HepG2 (cell line): ENCODE data around the gene CAMTA1.

Source experiments
- ATF7 ChIP-seq, 2 experiments: fragments of 450-650 bp in 1 of 2; sonication (generic) in 1 of 2; formaldehyde crosslinking in 1 of 2; IDR thresholded peaks; 2 replicates each; pipeline versions ENCODE4 v1.4.0 to v1.6.1; 2016 to 2020; ENCODE audit warnings: antibody characterized with exemption in 1 of 2, mild to moderate bottlenecking in 1 of 2, missing genetic modification reagents in 1 of 2
- BHLHE40 ChIP-seq: IDR thresholded peaks from 2 replicates; pipeline ENCODE4 v1.6.1; 2011; ENCODE audit warnings: low read length, improper control_type of control experiment
- CTCF ChIP-seq: sonication (generic); formaldehyde crosslinking; IDR thresholded peaks from 2 replicates; pipeline ENCODE4 v1.5.0; 2020; ENCODE audit warnings: mild to moderate bottlenecking, missing genetic modification reagents, moderate library complexity
- EP300 ChIP-seq, 3 experiments: sonication (generic) in 1 of 3; formaldehyde crosslinking in 1 of 3; IDR thresholded peaks; 2 replicates each; pipeline versions ENCODE4 v1.5.1 to v1.6.1; 2011 to 2020; ENCODE audit warnings: low read depth in 2 of 3, low read length in 2 of 3, borderline replicate concordance in 1 of 3, improper control_type of control experiment in 1 of 3, mild to moderate bottlenecking in 1 of 3, missing genetic modification reagents in 1 of 3, moderate library complexity in 1 of 3
- NFE2L1 ChIP-seq: sonication (generic); formaldehyde crosslinking; IDR thresholded peaks from 2 replicates; pipeline ENCODE4 v1.4.0; 2020; ENCODE audit warnings: missing genetic modification reagents, mild to moderate bottlenecking, borderline replicate concordance
- RARA ChIP-seq: IDR thresholded peaks from 2 replicates; pipeline ENCODE4 v1.6.1; 2016; ENCODE audit warnings: missing genetic modification reagents, missing compliant biosample characterization
- REST ChIP-seq, 2 experiments: IDR thresholded peaks; 2 replicates each; pipeline ENCODE4 v1.6.1; 2011 to 2012; ENCODE audit warnings: low read length in 2 of 2, borderline replicate concordance in 1 of 2, low read depth in 1 of 2, mild to moderate bottlenecking in 1 of 2, moderate library complexity in 1 of 2
- SIN3B ChIP-seq: fragments of 150-350 bp; IDR thresholded peaks from 2 replicates; pipeline ENCODE4 v1.6.1; 2014; ENCODE audit warnings: low read length
- TAF1 ChIP-seq: sonication (generic); formaldehyde crosslinking; IDR thresholded peaks from 2 replicates; pipeline ENCODE4 v1.4.0; 2020; ENCODE audit warnings: missing genetic modification reagents
- ZBTB33 ChIP-seq: sonication (generic); formaldehyde crosslinking; IDR thresholded peaks from 2 replicates; pipeline ENCODE4 v1.4.0; 2020; ENCODE audit warnings: missing genetic modification reagents
- ZNF235 ChIP-seq: sonication (generic); formaldehyde crosslinking; IDR thresholded peaks from 2 replicates; pipeline ENCODE4 v1.8.1; 2023; ENCODE audit warnings: mild to moderate bottlenecking, missing genetic modification reagents, borderline replicate concordance
- ZNF503 ChIP-seq: sonication (generic); formaldehyde crosslinking; IDR thresholded peaks from 2 replicates; pipeline ENCODE4 v1.4.0; 2020; ENCODE audit warnings: missing genetic modification reagents
- ZSCAN5A ChIP-seq: sonication (generic); formaldehyde crosslinking; IDR thresholded peaks from 2 replicates; pipeline ENCODE4 v1.8.0; 2022; ENCODE audit warnings: mild to moderate bottlenecking, missing genetic modification reagents, borderline replicate concordance

- no peak for TF ChIP-seq CTCF
- no peak for TF ChIP-seq NFE2L1 (CRISPR knock-in tag)
- TF ChIP-seq ZSCAN5A = no peak
- TF ChIP-seq RARA (CRISPR knock-in tag) = no peak
- no peak for TF ChIP-seq REST (IDR thresholded peaks at IDR 0.05; ENCODE audit: borderline replicate concordance in 1 of 2, low read depth in 1 of 2, low read length in 2 of 2)
- no peak for TF ChIP-seq SIN3B
- no peak for TF ChIP-seq TAF1 (CRISPR knock-in tag)
- no peak for TF ChIP-seq ATF7 (IDR thresholded peaks at IDR 0.05)
- TF ChIP-seq ATF7 (CRISPR knock-in tag; IDR thresholded peaks at IDR 0.05) = no peak
- TF ChIP-seq ZBTB33 (CRISPR knock-in tag) = no peak
- no peak for TF ChIP-seq BHLHE40
- TF ChIP-seq EP300 (IDR thresholded peaks at IDR 0.05; ENCODE audit: low read depth in 2 of 2, low read length in 2 of 2) = no peak
- TF ChIP-seq EP300 (CRISPR knock-in tag; IDR thresholded peaks at IDR 0.05; ENCODE audit: borderline replicate concordance) = no peak
- no peak for TF ChIP-seq ZNF235 (CRISPR knock-in tag)
- TF ChIP-seq ZNF503 (CRISPR knock-in tag) = no peak
Observed at GRCh38 chr1:7557301-7557891, 772.1 kb downstream of the CAMTA1 start.
